Measurements from ENCODE around the gene COQ4.

COQ4 gene

DNA sequence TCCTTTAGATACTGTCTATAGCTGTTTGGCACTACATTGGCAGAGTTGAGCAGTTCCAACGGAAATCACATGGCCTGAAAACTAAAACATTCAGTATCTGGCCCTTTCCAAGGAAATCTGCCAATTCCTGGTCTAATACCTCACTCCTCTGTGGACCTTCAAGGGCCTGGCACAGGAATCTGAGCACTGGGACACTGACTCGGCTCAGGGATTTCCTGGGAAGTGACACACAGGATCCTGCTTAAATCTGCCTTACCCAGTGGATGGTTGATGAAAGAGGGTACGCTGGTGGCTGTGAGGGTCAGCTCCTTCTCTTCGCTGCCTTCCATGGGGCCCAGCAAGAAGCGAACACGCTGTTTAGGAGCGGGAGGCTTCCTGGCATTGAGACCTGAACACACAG lies 1.3 kb upstream of the COQ4 start:
- Histone ChIP-seq H2AFZ (ENCODE audit: low read depth) (no peak overlapping the region), H4K20me1 (ENCODE audit: insufficient read depth) (no peaks in the 10 kb centered on the region), H3K4me1 (ENCODE audit: low read depth, poor library complexity, severe bottlenecking) (peaks cover 16% of the 10 kb centered on the region), H3K4me2 (peak overlapping the region; percentile 61), H3K27me3 (ENCODE audit: insufficient read depth, low read depth) (no peaks in the 10 kb centered on the region), H3K79me2 (ENCODE audit: insufficient read depth, low read depth) (peaks cover 29% of the 10 kb centered on the region), H3K9ac (no peak overlapping the region), H3K27ac (no peak overlapping the region), H3K36me3 (ENCODE audit: insufficient read depth) (no peaks in the 10 kb centered on the region), H3K4me3 (IDR thresholded peaks at IDR 0.05; ENCODE audit: insufficient read depth, low read depth, low read length) (no peak overlapping the region)
- TF ChIP-seq, protein P1, sequence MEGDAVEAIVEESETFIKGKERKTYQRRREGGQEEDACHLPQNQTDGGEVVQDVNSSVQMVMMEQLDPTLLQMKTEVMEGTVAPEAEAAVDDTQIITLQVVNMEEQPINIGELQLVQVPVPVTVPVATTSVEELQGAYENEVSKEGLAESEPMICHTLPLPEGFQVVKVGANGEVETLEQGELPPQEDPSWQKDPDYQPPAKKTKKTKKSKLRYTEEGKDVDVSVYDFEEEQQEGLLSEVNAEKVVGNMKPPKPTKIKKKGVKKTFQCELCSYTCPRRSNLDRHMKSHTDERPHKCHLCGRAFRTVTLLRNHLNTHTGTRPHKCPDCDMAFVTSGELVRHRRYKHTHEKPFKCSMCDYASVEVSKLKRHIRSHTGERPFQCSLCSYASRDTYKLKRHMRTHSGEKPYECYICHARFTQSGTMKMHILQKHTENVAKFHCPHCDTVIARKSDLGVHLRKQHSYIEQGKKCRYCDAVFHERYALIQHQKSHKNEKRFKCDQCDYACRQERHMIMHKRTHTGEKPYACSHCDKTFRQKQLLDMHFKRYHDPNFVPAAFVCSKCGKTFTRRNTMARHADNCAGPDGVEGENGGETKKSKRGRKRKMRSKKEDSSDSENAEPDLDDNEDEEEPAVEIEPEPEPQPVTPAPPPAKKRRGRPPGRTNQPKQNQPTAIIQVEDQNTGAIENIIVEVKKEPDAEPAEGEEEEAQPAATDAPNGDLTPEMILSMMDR (conservative IDR thresholded peaks at IDR 0.05; ENCODE audit: low read depth, low read length), result no peak

DNA sequence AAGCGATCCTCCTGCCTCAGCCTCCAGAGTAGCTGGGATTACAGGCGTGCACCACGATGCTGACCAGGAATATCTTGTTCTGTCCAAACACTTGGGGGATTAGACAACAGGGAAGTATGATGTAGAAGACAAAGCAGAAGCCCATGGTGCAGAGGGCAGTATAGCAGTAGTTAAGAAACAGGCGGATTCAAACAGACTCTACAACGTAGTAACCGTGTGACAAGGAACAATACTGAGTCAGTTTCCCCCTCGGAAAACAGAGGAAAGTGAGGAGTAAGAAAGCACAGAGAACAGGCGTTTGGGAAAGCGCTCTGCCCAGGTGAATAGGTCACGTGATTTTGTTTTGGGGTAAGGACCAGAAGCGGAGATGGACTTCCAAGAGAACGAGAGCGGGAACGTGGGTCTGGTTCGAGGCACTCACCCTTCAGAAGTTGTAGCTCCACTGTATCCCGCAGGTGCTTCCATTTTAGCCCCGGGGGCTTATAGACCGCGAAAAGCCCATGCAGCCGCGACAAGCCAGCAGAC lies 698 bp upstream of the COQ4 start:
- no peaks in the 10 kb centered on the region for H4K20me1 ChIP-seq (ENCODE audit: insufficient read depth)
- H3K79me2 ChIP-seq (ENCODE audit: insufficient read depth, low read depth), result peaks cover 29% of the 10 kb centered on the region
- H3K27ac ChIP-seq, result peak overlapping the region; percentile 73; the same call in 1 of the 2 replicates
- no peaks in the 10 kb centered on the region for H3K36me3 ChIP-seq (ENCODE audit: insufficient read depth)
- TF ChIP-seq, protein P1 (conservative IDR thresholded peaks at IDR 0.05; ENCODE audit: low read depth, low read length), result no peak
- peak overlapping the region; percentile 61 for H3K4me2 ChIP-seq
- H3K9ac ChIP-seq, result peak overlapping the region; percentile 74; the same call in 1 of the 2 replicates
- peaks cover 16% of the 10 kb centered on the region for H3K4me1 ChIP-seq (ENCODE audit: low read depth, poor library complexity, severe bottlenecking)
- no peak overlapping the region for H3K4me3 ChIP-seq (IDR thresholded peaks at IDR 0.05; ENCODE audit: insufficient read depth, low read depth, low read length)
- no peaks in the 10 kb centered on the region for H3K27me3 ChIP-seq (ENCODE audit: insufficient read depth, low read depth)
- H2AFZ ChIP-seq (ENCODE audit: low read depth), result peak overlapping the region; percentile 82

- peak overlapping the region; percentile 82; the same call in 1 of the 2 replicates for H2AFZ ChIP-seq (ENCODE audit: low read depth)
These were observed 632 bp downstream of the COQ4 start for GRCh38 chr9:128323212-128323730.

GRCh38 chr9:128323791-128324190 lies 1.2 kb downstream of the COQ4 start:
- peak overlapping the region; percentile 73; the same call in 1 of the 2 replicates for H3K27ac ChIP-seq
- peak overlapping the region; percentile 74; the same call in 1 of the 2 replicates for H3K9ac ChIP-seq
- no peaks in the 10 kb centered on the region for H3K27me3 ChIP-seq (ENCODE audit: insufficient read depth, low read depth)
- H3K79me2 ChIP-seq (ENCODE audit: insufficient read depth, low read depth), result peaks cover 29% of the 10 kb centered on the region
- peak overlapping the region; percentile 86 for H3K4me2 ChIP-seq
- H3K36me3 ChIP-seq (ENCODE audit: insufficient read depth), result no peaks in the 10 kb centered on the region
- TF ChIP-seq, protein P1 (conservative IDR thresholded peaks at IDR 0.05; ENCODE audit: low read depth, low read length), result no peak
- H2AFZ ChIP-seq (ENCODE audit: low read depth), result 0 out of 2 replicates have a peak overlapping the region, but pooled peaks have one; percentile 82
- peaks cover 16% of the 10 kb centered on the region for H3K4me1 ChIP-seq (ENCODE audit: low read depth, poor library complexity, severe bottlenecking)
- no peaks in the 10 kb centered on the region for H4K20me1 ChIP-seq (ENCODE audit: insufficient read depth)
- no peak overlapping the region for H3K4me3 ChIP-seq (IDR thresholded peaks at IDR 0.05; ENCODE audit: insufficient read depth, low read depth, low read length)

More at GRCh38 chr9:128323212-128323730, 632 bp downstream of the COQ4 start:
- H3K36me3 ChIP-seq (ENCODE audit: insufficient read depth), result no peaks in the 10 kb centered on the region
- H3K4me2 ChIP-seq, result peak overlapping the region; percentile 86
- peak overlapping the region; percentile 73 for H3K27ac ChIP-seq
- H3K4me3 ChIP-seq (IDR thresholded peaks at IDR 0.05; ENCODE audit: insufficient read depth, low read depth, low read length), result no peak overlapping the region
- peak overlapping the region; percentile 74 for H3K9ac ChIP-seq
- TF ChIP-seq, protein P1 (conservative IDR thresholded peaks at IDR 0.05; ENCODE audit: low read depth, low read length), result no peak
- H3K27me3 ChIP-seq (ENCODE audit: insufficient read depth, low read depth), result no peaks in the 10 kb centered on the region
- no peaks in the 10 kb centered on the region for H4K20me1 ChIP-seq (ENCODE audit: insufficient read depth)
- H3K79me2 ChIP-seq (ENCODE audit: insufficient read depth, low read depth), result peaks cover 29% of the 10 kb centered on the region
- peaks cover 16% of the 10 kb centered on the region for H3K4me1 ChIP-seq (ENCODE audit: low read depth, poor library complexity, severe bottlenecking)
